WTC11 (cell line): ENCODE data around the gene KCNJ1. TPM values are rescaled to one million over a fixed set of nuclear protein-coding genes. Genes with fewer than 3 reads are reported as not detected.

ENCODE experiments used
- ATAC-seq: fragments of 200-7000 bp; cut with Tn5 transposase; 2 replicates; pipeline ENCODE4 v1.10.0; 2021; ENCODE audit warnings: mild to moderate bottlenecking, moderate library complexity
- CTCF ChIA-PET: fragments of 300-600 bp; sonication (Branson Sonifier 250); formaldehyde crosslinking; loops from one replicate; lab custom pipeline; 2021; ENCODE audit warnings: antibody characterized with exemption; lab: Charles Lee
- POLR2A ChIA-PET: fragments of 350-600 bp; sonication (Branson Sonifier 250); formaldehyde crosslinking; loops from one replicate; lab custom pipeline; 2021; ENCODE audit warnings: antibody characterized with exemption; lab: Charles Lee
- DNase-seq: peaks from one replicate; pipeline ENCODE4 v3.0.0; 2021; ENCODE audit warnings: low spot score
- H3K27ac Mint-ChIP-seq: 2 replicates; pipeline ENCODE4 v1.8.0; 2021; ENCODE audit warnings: mixed read lengths
- H3K27me3 Mint-ChIP-seq: 2 replicates; pipeline ENCODE4 v1.8.0; 2021; ENCODE audit warnings: low read depth, mild to moderate bottlenecking, moderate library complexity, mixed read lengths
- H3K36me3 Mint-ChIP-seq: 2 replicates; pipeline ENCODE4 v1.8.0; 2021; ENCODE audit warnings: mixed read lengths
- H3K4me1 Mint-ChIP-seq: 2 replicates; pipeline ENCODE4 v1.8.0; 2022; ENCODE audit warnings: mixed read lengths
- H3K4me3 Mint-ChIP-seq: 2 replicates; pipeline ENCODE4 v1.8.0; 2021; ENCODE audit warnings: mild to moderate bottlenecking, moderate library complexity, mixed read lengths
- H3K9me3 Mint-ChIP-seq: 2 replicates; pipeline ENCODE4 v1.8.0; 2021; ENCODE audit warnings: mixed read lengths
- AFF4 ChIP-seq: sonication (generic); formaldehyde crosslinking; IDR thresholded peaks from 2 replicates; pipeline ENCODE4 v1.8.1; 2023; ENCODE audit warnings: mild to moderate bottlenecking, missing genetic modification reagents, borderline replicate concordance
- AR ChIP-seq: fragments of 250-450 bp; sonication (Bioruptor Pico); IDR thresholded peaks from 2 replicates; pipeline ENCODE4 v1.9.0; 2021; ENCODE audit warnings: mild to moderate bottlenecking
- ATF1 ChIP-seq: sonication (generic); formaldehyde crosslinking; IDR thresholded peaks from 2 replicates; pipeline ENCODE4 v1.8.1; 2023; ENCODE audit warnings: mild to moderate bottlenecking, moderate library complexity, missing genetic modification reagents
- CTCF ChIP-seq: fragments of 200-600 bp; IDR thresholded peaks from 2 replicates; pipeline ENCODE4 v1.8.0; 2022; ENCODE audit warnings: antibody characterized with exemption
- FOXJ3 ChIP-seq: sonication (generic); formaldehyde crosslinking; IDR thresholded peaks from 2 replicates; pipeline ENCODE4 v1.9.0; 2021; ENCODE audit warnings: missing genetic modification reagents, mild to moderate bottlenecking, borderline replicate concordance
- FOXP1 ChIP-seq: sonication (generic); formaldehyde crosslinking; IDR thresholded peaks from 2 replicates; pipeline ENCODE4 v1.8.0; 2022; ENCODE audit warnings: missing genetic modification reagents, mild to moderate bottlenecking, moderate library complexity, borderline replicate concordance
- GTF2I ChIP-seq: fragments of 250-450 bp; sonication (Bioruptor Pico); conservative IDR thresholded peaks from 2 replicates; pipeline ENCODE4 v1.4.0; 2021; ENCODE audit warnings: mild to moderate bottlenecking
- JUN ChIP-seq: sonication (generic); formaldehyde crosslinking; IDR thresholded peaks from 2 replicates; pipeline ENCODE4 v1.8.0; 2023; ENCODE audit warnings: mild to moderate bottlenecking, missing genetic modification reagents
- KAT7 ChIP-seq: sonication (generic); formaldehyde crosslinking; IDR thresholded peaks from 2 replicates; pipeline ENCODE4 v1.8.1; 2023; ENCODE audit warnings: missing genetic modification reagents, mild to moderate bottlenecking, borderline replicate concordance
- MXD4 ChIP-seq: fragments of 250-450 bp; sonication (Bioruptor Pico); IDR thresholded peaks from 2 replicates; pipeline ENCODE4 v1.8.0; 2021; ENCODE audit warnings: mild to moderate bottlenecking, moderate library complexity, borderline replicate concordance
- MYBL2 ChIP-seq: sonication (generic); formaldehyde crosslinking; IDR thresholded peaks from 2 replicates; pipeline ENCODE4 v1.8.1; 2023; ENCODE audit warnings: mild to moderate bottlenecking, moderate library complexity, missing genetic modification reagents
- NFYB ChIP-seq: sonication (generic); formaldehyde crosslinking; conservative IDR thresholded peaks from 2 replicates; pipeline ENCODE4 v1.8.0; 2022; ENCODE audit warnings: low read depth, missing genetic modification reagents
- NR2C2 ChIP-seq: sonication (generic); formaldehyde crosslinking; IDR thresholded peaks from 2 replicates; pipeline ENCODE4 v1.8.0; 2022; ENCODE audit warnings: mild to moderate bottlenecking, missing genetic modification reagents
- OVOL2 ChIP-seq: fragments of 250-450 bp; sonication (Bioruptor Pico); IDR thresholded peaks from 2 replicates; pipeline ENCODE4 v1.9.0; 2021; ENCODE audit warnings: mild to moderate bottlenecking, borderline replicate concordance
- SOX15 ChIP-seq: fragments of 250-450 bp; sonication (Bioruptor Pico); IDR thresholded peaks from 2 replicates; pipeline ENCODE4 v1.9.0; 2021; ENCODE audit warnings: mild to moderate bottlenecking
- TCF7 ChIP-seq: sonication (generic); formaldehyde crosslinking; IDR thresholded peaks from 2 replicates; pipeline ENCODE4 v1.8.0; 2022; ENCODE audit warnings: mild to moderate bottlenecking, low read depth, missing genetic modification reagents, moderate library complexity
- USF2 ChIP-seq: sonication (generic); formaldehyde crosslinking; IDR thresholded peaks from 2 replicates; pipeline ENCODE4 v1.8.1; 2023; ENCODE audit warnings: mild to moderate bottlenecking, missing genetic modification reagents, moderate library complexity
- ZNF121 ChIP-seq: sonication (generic); formaldehyde crosslinking; IDR thresholded peaks from 2 replicates; pipeline ENCODE4 v1.8.0; 2023; ENCODE audit warnings: missing genetic modification reagents
- ZNF396 ChIP-seq: fragments of 250-450 bp; sonication (Bioruptor Pico); IDR thresholded peaks from 2 replicates; pipeline ENCODE4 v1.8.0; 2021; ENCODE audit warnings: mild to moderate bottlenecking, moderate library complexity, borderline replicate concordance
- ZNF671 ChIP-seq: fragments of 250-450 bp; sonication (Bioruptor Pico); IDR thresholded peaks from 2 replicates; pipeline ENCODE4 v1.8.0; 2021; ENCODE audit warnings: mild to moderate bottlenecking
- total RNA-seq: library from RNA; stranded (reverse); gene quantifications from 3 replicates; pipeline ENCODE4 v1.2.3, GENCODE V29; 2021

Gene KCNJ1
- total RNA-seq, 1 experiment from 2014 or later: 0.24 TPM

- TF ChIP-seq JUN: no peak
- no peak for TF ChIP-seq ZNF121 (CRISPR knock-in tag)
- no peak for TF ChIP-seq AR
- TF ChIP-seq KAT7 (CRISPR knock-in tag): no peak
Measured at GRCh38 chr11:128825050-128825784, 41.9 kb downstream of the KCNJ1 start (continued).

- CTCF ChIA-PET: interaction anchor here (0.6 to 2.3 kb wide), 16 partner anchors 12 to 667 kb away, joined by 3 to 15 read pairs (median 4); no protein-coding TSS in a partner anchor
- H3K27ac Mint-ChIP-seq: no peak overlapping the region
- peaks cover 43% of the 10 kb centered on the region for H3K4me1 Mint-ChIP-seq
- POLR2A ChIA-PET: no interaction called here
- no peaks in the 10 kb centered on the region for H3K9me3 Mint-ChIP-seq
- ATAC-seq (peak; percentile 62), DNase-seq (peak; percentile 32)
- TF ChIP-seq MYBL2 (CRISPR knock-in tag) (no peak), CTCF (no peak), GTF2I (CRISPR knock-in tag) (no peak), FOXP1 (no peak)
- H3K36me3 Mint-ChIP-seq: no peaks in the 10 kb centered on the region
- peaks cover 15% of the 10 kb centered on the region for H3K27me3 Mint-ChIP-seq
- H3K4me3 Mint-ChIP-seq: peak overlapping the region; percentile 54
Measured at GRCh38 chr11:128824191-128825049, 42.7 kb downstream of the KCNJ1 start.

GRCh38 chr11:128823753-128824152 is 43.3 kb downstream of the KCNJ1 start:
- no peaks in the 10 kb centered on the region for H3K9me3 Mint-ChIP-seq
- ATAC-seq (no peak; the same call in 1 of the 2 replicates), DNase-seq (no peak)
- no peak overlapping the region for H3K27ac Mint-ChIP-seq
- CTCF ChIA-PET: interaction anchor here (0.6 to 2.3 kb wide), 15 partner anchors 12 to 666 kb away, joined by 3 to 15 read pairs (median 4); no protein-coding TSS in a partner anchor
- H3K4me3 Mint-ChIP-seq: peak overlapping the region; percentile 54
- peaks cover 47% of the 10 kb centered on the region for H3K4me1 Mint-ChIP-seq
- no peaks in the 10 kb centered on the region for H3K36me3 Mint-ChIP-seq
- POLR2A ChIA-PET: no interaction called here
- peaks cover 15% of the 10 kb centered on the region for H3K27me3 Mint-ChIP-seq
- TF ChIP-seq OVOL2 (CRISPR knock-in tag): no peak
- TF ChIP-seq TCF7: no peak
- TF ChIP-seq AFF4: no peak
- TF ChIP-seq NFYB (CRISPR knock-in tag): no peak
- no peak for TF ChIP-seq AR
- no peak for TF ChIP-seq USF2 (CRISPR knock-in tag)
- TF ChIP-seq MXD4: no peak
- TF ChIP-seq FOXJ3 (CRISPR knock-in tag): no peak
- TF ChIP-seq ZNF671 (CRISPR knock-in tag): no peak
- TF ChIP-seq NR2C2 (CRISPR knock-in tag): no peak
- TF ChIP-seq ATF1 (CRISPR knock-in tag): no peak
- TF ChIP-seq SOX15: no peak
- TF ChIP-seq ZNF396 (CRISPR knock-in tag): no peak
